RKO (cell line): ENCODE measurements around the gene TRPV3.
"Not testable (repeated sequence)": the region's sequence is repeated elsewhere in the genome, so short reads cannot be mapped to it uniquely, and the experiment has no call there.

Experiments used
- DNase-seq: peaks from one replicate; pipeline ENCODE4 v3.0.0-alpha.2; 2016; ENCODE audit warnings: low spot score

The TRPV3 gene

GRCh38 chr17:3524024-3524423 is 33.6 kb downstream of the TRPV3 start:
- no peak for DNase-seq

GRCh38 chr17:3519472-3519871 is 38.1 kb downstream of the TRPV3 start:
- DNase-seq, result not testable (repeated sequence)

- DNase-seq, result no peak
Observed at GRCh38 chr17:3514873-3515272, 42.7 kb downstream of the TRPV3 start.

- not testable (repeated sequence) for DNase-seq
Observed at GRCh38 chr17:3514167-3514566, 43.4 kb downstream of the TRPV3 start.

- no peak for DNase-seq
Observed at GRCh38 chr17:3513305-3514035, 44.1 kb downstream of the TRPV3 start.

- DNase-seq, result no peak
Observed at GRCh38 chr17:3512505-3513171, 45.0 kb downstream of the TRPV3 start.

- DNase-seq, result no peak
Observed at GRCh38 chr17:3511852-3512504, 45.6 kb downstream of the TRPV3 start.

GRCh38 chr17:3510090-3510489 is 47.5 kb downstream of the TRPV3 start:
- DNase-seq, result no peak

GRCh38 chr17:3507869-3508268 is 49.7 kb downstream of the TRPV3 start:
- DNase-seq, result no peak

GRCh38 chr17:3507071-3507470 is 50.5 kb downstream of the TRPV3 start:
- DNase-seq, result no peak

- DNase-seq, result no peak
Observed at GRCh38 chr17:3506054-3506453, 51.6 kb downstream of the TRPV3 start.

GRCh38 chr17:3505008-3505407 is 52.6 kb downstream of the TRPV3 start:
- no peak for DNase-seq

GRCh38 chr17:3503285-3503684 is 54.3 kb downstream of the TRPV3 start:
- DNase-seq, result no peak

- no peak for DNase-seq
Observed at GRCh38 chr17:3502466-3502865, 55.1 kb downstream of the TRPV3 start.

- no peak for DNase-seq
Observed at GRCh38 chr17:3501344-3501743, 56.3 kb downstream of the TRPV3 start.

- no peak for DNase-seq
Observed at GRCh38 chr17:3497101-3497500, 60.5 kb downstream of the TRPV3 start.

GRCh38 chr17:3485481-3486068 is 72.0 kb downstream of the TRPV3 start:
- DNase-seq, result no peak

GRCh38 chr17:3482852-3483251 is 74.8 kb downstream of the TRPV3 start:
- DNase-seq, result no peak

GRCh38 chr17:3479988-3480387 is 77.6 kb downstream of the TRPV3 start:
- DNase-seq, result no peak

- DNase-seq, result no peak
Observed at GRCh38 chr17:3475812-3476610, 81.6 kb downstream of the TRPV3 start, which contains the start of gene ASPA. Gene ASPA (plus strand): TSS chr17:3475997. CDS start chr17:3476160, 163 bp downstream.

- DNase-seq, result no peak
Observed at GRCh38 chr17:3475251-3475685, 82.3 kb downstream of the TRPV3 start.

GRCh38 chr17:3474212-3474611 is 83.4 kb downstream of the TRPV3 start:
- DNase-seq, result no peak
